HL-60 (cell line): ENCODE data around the gene KCNQ1.

Experiments
- DNase-seq, 2 experiments: peaks; one replicate each; pipeline ENCODE4 v3.0.0-alpha.2; 2010 to 2020; ENCODE audit warnings: low read depth in 1 of 2, low spot score in 1 of 2
- H3K27ac ChIP-seq: fragments of 250-450 bp; sonication (Bioruptor Pico); replicated peaks from 2 replicates; pipeline ENCODE4 v1.5.1; 2020; ENCODE audit warnings: mild to moderate bottlenecking, moderate library complexity
- H3K27me3 ChIP-seq: fragments of 250-450 bp; sonication (Bioruptor Pico); 2 replicates; pipeline ENCODE4 v1.5.1; 2021; ENCODE audit warnings: mild to moderate bottlenecking, moderate library complexity; ENCODE audit not compliant: insufficient read depth, poor library complexity, severe bottlenecking
- H3K4me3 ChIP-seq: replicated peaks from 2 replicates; pipeline ENCODE4 v1.5.1; 2011; ENCODE audit warnings: mild to moderate bottlenecking, control low read depth, low read length; ENCODE audit not compliant: insufficient read depth
- CTCF ChIP-seq: IDR thresholded peaks from one replicate; pipeline ENCODE4 v1.5.1; 2011; ENCODE audit warnings: low read length, control low read depth, inconsistent platforms; ENCODE audit not compliant: insufficient read depth
- GABPA ChIP-seq: IDR thresholded peaks from 2 replicates; pipeline ENCODE4 v1.6.1; 2012; ENCODE audit warnings: low read depth
- POLR2AphosphoS5 ChIP-seq: IDR thresholded peaks from 2 replicates; pipeline ENCODE4 v1.6.1; 2012; ENCODE audit warnings: low read depth
- REST ChIP-seq: IDR thresholded peaks from 2 replicates; pipeline ENCODE4 v1.6.1; 2012; ENCODE audit warnings: low read depth; ENCODE audit not compliant: insufficient replicate concordance
- SPI1 ChIP-seq: IDR thresholded peaks from 2 replicates; pipeline ENCODE4 v1.6.1; 2012; ENCODE audit warnings: low read depth, mild to moderate bottlenecking, borderline replicate concordance

Gene KCNQ1

GRCh38 chr11:2726964-2727363 is 282.2 kb downstream of the KCNQ1 start:
- TF ChIP-seq SPI1 (no peak), CTCF (no peak), POLR2AphosphoS5 (no peak), REST (no peak), GABPA (no peak)
- no peak for DNase-seq
- Histone ChIP-seq H3K27ac (no peak overlapping the region), H3K27me3 (no peaks in the 10 kb centered on the region), H3K4me3 (no peak overlapping the region)

- Histone ChIP-seq H3K27ac (no peak overlapping the region), H3K4me3 (no peak overlapping the region), H3K27me3 (no peaks in the 10 kb centered on the region)
- DNase-seq: no peak
- TF ChIP-seq SPI1 (no peak), REST (no peak), GABPA (no peak), CTCF (no peak), POLR2AphosphoS5 (no peak)
Measured at GRCh38 chr11:2728128-2728662, 283.4 kb downstream of the KCNQ1 start.

- DNase-seq: no peak
- TF ChIP-seq CTCF (no peak), GABPA (no peak), POLR2AphosphoS5 (no peak), SPI1 (no peak), REST (no peak)
- no peak overlapping the region for H3K27ac ChIP-seq
- H3K27me3 ChIP-seq: no peaks in the 10 kb centered on the region
- no peak overlapping the region for H3K4me3 ChIP-seq
Measured at GRCh38 chr11:2728663-2729332, 284.0 kb downstream of the KCNQ1 start.
